ENCODE measurements around the gene TM9SF2.

DNA sequence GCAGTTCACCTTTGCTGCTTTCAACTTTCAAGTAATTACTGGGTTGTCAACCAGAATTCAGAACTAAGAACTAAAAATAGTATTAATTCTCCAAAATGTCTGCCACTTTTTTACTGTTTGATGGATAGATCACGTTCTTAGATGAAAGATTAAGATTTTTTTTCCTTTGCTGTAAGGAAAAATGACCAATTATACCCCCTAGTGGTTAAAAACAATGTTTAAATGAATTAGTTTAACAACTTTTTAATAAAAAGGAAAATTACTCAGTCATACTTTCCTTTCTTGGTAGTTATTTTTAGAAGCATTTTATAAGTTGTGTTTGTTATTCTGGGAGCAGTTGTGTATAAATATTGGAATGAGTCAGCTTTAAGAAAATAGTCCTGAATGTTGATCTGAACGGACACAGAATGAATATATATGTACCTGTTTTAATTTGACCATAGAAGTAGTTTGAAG lies 4.6 kb downstream of the TM9SF2 start:
- TF ChIP-seq GATA2 (IDR thresholded peaks at IDR 0.05; ENCODE audit: low read depth, low read length) (no peak), GATA3 (IDR thresholded peaks at IDR 0.05; ENCODE audit: low read depth, low read length) (no peak)

Measured in SH-SY5Y (cell line).